HG03139 (cell line): ENCODE results near the gene STAG1.
"Not testable (repeated sequence)": the region's sequence is repeated elsewhere in the genome, so short reads cannot be mapped to it uniquely, and the experiment has no call there.

Experiments used
- ATAC-seq: cut with Tn5 transposase; IDR thresholded peaks from one replicate; pipeline ENCODE4 v1.9.1; 2021; ENCODE audit not compliant: unreplicated experiment

STAG1 gene

DNA sequence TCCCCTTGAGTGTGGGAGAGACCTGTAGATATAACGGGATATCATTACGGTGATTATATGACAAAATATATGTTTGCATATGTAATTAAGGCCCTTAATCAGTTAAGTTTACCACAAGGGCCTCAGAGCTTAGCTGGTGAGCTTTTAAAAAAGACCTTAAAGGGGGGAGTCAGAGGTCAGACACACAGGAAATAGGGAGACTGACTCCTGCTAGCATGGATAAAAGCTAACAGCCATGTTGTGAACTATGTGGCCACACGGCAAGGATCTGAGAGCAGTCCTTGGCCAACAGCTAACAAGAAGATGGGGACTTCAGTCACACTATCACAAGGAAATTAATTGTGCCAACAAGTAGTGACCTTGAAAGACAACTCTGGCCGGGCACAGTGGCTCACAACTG is 3.1 kb downstream of the STAG1 start:
- no peak for ATAC-seq

DNA sequence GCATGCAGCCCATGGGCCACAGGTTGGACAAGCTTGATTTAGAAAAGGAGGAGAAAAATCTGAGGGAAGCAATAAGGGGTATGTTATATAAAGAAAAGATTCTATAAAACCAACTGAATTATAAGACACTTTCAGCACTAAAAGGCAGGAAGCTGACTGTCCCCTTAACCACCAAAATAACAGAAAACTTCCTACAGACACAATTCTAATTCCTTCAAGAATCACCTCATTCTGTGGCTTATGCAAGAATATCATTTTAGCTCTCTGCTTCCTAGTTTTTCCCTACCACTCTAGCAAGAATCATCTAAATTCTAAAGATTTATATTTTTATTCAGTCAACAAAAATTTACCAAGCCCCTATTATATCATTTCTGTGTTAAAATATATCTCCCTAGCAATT is 6.3 kb downstream of the STAG1 start:
- no peak for ATAC-seq

DNA sequence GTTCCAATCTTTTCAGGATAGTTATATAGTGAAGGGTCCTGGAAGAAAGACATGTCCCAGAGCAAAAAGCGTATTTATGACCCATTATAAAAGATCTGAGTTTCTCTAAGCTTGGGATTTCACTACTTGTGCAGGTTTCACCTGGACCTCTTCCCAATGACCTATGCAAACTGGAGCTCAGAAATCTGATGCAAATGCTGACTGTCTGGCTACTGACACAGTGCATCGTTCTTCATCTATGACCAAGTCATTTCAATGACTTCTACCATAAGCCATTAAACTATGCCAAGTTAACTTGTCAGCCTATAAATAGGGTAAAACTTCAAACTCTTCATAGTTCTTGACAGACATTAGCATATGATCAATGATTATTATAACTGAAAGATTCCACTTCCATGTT is 11.1 kb downstream of the STAG1 start:
- no peak for ATAC-seq

DNA sequence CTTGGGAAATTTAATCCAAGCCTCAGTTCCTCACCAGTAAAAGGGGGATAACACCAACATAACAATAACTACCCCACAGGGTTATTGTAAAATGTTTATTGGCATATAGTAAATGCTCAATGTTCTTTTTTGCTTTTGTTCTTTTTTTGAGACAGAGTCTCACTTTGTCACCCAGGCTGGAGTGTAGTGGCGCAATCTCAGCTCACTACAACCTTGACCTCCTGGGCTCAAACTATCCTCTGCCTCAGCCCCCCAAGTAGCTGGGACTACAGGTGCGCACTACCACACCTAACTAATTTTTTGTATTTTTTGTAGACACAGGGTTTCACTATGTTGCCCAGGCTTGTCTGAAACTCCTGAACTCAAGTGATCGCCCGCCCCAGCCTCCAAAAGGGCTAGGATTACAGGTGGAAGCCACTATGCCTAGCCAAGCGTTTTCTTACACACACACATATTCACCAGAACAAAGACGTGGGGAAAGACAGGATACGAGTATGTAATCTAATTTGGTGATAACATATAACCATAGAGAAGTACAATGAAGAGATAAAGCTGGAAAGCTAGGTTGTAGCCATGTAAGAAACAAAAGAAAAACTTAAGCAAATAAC is 11.7 kb downstream of the STAG1 start:
- no peak for ATAC-seq

DNA sequence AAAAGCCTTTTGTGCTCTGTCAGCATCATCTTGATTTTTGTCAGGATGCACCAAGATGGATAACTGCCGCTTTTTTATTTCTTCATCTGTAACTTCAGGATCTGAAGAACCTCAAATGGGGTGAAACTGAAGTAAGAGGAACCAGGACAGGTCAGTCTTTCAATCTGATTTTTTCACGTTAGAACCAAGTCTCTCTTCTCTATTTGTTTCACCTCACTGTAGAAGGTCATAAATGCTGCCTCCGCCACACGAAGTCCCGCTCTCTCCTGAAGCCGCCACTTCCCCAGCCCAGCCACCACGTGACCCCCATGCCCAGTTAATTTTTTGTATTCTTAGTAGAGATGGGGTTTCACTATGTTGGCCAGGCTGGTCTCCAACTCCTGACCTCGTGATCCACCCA is 15.2 kb downstream of the STAG1 start:
- ATAC-seq = not testable (repeated sequence)

DNA sequence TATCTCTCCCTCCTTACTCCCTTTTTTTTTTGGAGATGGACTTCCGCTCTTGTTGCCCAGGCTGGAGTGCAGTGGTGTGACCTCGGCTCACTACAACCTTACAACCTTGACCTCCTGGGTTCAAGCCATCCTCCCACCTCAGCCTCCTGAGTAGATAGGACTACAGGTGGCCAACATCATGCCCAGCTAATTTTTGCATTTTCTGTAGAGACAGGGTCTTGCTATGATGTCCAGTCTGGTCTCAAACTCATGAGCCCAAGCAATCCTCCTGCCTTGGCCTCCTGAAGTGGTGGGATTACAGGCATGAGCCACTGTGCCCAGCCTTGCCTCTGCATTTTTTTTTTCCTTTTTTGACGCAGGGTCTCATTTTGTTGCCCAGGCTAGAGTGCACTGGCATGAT is 17.1 kb downstream of the STAG1 start:
- no peak for ATAC-seq

DNA sequence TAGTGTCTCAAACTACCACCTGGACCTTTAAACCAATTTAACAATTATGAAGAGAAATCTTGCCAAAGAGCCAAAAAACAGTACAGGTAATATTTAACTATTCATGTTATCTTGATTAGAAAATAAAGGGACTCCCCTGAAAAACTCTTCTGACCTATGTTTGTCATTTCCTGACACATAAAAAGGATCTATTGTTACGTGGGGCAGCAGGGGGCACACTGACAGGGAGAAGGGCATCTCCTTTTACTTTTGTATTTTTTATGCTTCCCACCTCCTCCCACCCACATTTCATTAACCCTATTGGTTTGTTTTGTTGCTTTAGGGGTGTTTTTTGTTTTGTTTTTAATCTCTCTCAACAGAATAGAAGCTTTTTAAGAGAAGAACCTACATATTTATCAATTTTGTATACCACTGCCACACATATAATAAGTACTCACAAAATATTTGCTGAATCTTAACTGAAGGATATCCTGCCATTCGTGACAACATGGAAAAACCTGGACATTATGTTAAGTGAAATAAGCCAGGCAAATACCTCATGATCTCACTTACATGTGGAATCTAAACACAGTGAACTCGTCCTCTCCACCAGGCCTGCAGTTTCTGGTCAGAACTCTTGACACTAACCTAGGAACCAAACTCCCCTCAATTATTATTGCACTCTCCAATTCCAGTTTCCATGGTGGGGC is 17.7 kb downstream of the STAG1 start:
- ATAC-seq = no peak

DNA sequence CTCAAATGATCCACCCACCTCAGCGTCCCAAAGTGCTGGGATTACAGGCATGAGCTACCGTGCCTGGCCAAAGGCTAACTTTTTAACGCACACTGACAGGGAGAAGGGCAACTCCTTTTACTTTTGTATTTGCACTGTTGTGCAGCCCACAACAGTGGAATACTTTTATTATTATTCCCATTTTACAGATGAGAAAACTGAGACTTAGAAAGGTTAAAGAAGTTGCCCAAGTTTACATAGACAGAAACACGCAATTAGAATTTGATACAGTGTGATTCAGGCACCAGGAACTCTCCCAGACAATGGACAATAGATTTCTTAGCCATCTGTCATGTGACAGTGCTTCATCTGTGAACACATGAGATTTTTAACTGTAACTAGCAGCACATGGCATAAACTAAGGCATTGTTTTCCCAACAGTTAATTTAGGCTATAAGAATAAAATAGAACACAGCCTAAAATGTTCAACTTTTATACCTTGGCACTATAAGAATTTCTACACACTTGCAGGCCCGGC is 18.8 kb downstream of the STAG1 start:
- ATAC-seq = no peak

DNA sequence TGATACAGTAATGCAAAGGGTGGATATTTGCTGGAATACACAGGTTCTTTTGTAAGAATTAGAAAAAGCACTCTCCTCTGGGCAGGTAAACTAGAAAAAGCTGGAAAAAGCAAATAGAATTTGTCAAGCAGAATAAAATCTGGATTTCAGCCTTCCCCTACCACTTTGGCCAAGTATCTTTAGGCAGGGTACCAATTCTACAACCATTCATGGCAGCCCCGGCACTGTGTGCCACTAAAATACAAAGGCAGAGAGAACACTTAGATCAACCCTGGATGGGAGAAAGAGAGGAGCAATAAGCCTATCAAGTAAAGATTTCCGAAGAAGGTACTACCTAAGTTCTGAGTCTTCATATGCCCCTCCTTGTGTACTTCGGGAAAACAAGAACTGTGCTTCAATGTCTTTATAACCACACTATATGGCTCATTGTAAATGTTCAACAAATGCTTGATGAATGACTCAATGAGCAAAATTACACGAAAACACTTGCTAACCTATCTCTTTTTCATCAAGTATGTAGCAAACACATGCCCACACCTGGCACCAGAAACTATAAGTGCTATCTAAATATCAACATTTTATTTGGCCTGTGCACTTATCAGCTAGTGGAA is 20.8 kb downstream of the STAG1 start:
- ATAC-seq = no peak

DNA sequence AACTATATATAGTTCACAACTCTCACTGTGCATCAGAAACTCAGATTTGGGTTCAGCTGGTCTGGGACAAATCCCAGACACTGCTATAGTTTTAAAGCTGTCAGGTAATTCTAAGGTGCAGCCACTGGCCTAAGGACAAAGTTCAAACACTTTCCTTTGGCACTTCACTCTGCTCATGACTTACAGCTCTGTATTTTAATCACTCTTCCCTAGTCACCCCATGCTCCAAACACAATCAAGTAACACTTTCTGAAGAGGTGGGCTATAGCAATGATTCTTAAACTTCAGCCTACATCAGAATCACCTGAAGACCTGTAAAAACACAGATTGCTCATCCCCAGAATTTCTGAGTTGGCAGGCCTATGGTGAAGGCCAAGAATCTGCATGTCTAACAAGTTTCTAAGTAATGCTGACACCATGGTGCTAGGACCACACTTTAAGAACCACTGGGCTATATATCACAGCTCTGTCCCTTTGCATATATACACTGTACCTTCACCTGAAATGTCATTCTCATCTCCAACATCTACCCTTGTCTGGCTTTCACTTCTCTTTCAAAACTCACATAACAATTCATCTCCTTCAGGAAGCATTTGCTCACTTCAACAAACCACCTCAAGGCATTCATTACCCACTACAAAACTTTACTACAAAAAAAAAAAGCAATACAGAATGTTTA is 21.4 kb downstream of the STAG1 start:
- ATAC-seq = peak; percentile 50

DNA sequence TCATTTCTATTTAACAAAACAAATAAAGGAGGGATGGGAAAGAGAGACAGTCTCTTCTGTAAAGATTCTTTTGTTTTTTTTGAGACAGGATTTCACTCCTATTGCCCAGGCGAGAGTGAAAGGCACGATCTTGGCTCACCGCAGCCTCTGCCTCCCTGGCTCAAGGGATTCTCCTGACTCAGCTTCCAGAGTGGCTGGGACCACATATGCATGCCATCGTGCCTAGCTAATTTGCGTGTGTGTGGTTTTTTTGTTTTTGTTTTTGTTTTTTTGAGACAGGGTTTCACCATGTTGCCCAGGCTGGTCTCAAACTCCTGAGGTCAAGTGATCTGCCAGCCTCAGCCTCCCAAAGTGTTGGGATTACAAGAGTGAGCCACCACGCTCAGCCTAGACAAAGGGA is 23.3 kb downstream of the STAG1 start:
- ATAC-seq = no peak

DNA sequence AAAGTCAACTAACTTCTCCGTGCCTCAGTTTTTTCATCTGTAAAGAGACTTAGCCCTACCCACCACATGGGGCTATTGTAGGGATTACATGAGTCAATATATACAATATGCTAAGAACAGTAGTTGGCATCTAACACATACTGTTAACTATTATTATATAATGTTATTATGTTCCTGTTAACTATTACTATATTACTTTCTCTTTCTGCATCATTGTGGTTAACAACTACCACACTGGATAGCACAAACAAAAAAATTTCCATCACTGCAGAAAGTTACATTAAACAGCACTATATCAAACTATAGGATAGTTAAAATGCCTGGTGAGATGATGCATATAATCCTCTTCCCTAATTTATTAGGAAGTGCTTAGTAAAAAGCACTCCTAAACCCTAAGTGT is 23.7 kb downstream of the STAG1 start:
- peak; percentile 46 for ATAC-seq

DNA sequence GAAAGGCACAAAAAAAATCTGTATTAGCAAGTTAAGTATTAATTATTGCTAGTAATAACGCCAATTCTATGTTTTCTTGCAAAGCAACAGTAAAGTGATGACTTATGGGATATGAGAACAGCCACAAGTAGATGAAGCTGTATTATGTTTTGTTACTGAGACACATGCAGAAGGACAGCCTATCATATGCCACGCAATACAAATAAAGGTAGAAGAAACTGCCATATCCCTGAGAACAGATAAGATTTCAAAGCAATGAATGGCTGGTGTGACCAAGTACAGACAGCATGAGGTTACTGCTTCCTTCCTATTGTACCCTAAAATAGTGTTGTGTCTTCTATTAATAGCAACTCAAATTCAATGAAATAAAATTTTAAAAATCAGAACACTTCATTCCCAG is 26.7 kb downstream of the STAG1 start:
- no peak for ATAC-seq

DNA sequence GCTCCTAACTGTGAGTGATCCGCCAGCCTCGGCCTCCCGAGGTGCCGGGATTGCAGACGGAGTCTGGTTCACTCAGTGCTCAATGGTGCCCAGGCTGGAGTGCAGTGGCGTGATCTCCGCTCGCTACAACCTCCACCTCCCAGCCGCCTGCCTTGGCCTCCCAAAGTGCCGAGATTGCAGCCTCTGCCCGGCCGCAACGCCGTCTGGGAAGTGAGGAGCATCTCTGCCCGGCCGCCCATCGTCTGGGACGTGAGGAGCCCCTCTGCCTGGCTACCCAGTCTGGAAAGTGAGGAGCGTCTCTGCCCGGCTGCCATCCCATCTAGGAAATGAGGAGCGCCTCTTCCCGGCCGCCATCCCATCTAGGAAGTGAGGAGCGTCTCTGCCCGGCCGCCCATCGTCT is 29.3 kb downstream of the STAG1 start:
- ATAC-seq = not testable (repeated sequence)

DNA sequence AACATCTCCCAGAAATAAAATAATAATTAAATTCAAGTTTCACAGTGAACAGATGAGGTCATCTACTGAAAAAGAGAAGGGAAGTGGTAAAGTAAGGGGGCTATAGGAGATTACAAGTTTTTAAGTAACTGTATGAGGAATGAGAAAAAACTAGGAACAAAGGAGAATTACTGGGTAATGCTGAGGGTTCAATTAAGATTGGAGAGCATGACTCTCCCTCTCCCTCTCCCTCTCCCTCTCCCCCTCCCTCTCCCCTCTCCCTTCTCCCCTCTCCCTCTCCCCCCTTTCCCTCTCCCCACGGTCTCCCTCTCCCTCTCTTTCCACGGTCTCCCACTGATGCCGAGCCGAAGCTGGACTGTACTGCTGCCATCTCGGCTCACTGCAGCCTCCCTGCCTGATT is 29.8 kb downstream of the STAG1 start:
- ATAC-seq = not testable (repeated sequence)

DNA sequence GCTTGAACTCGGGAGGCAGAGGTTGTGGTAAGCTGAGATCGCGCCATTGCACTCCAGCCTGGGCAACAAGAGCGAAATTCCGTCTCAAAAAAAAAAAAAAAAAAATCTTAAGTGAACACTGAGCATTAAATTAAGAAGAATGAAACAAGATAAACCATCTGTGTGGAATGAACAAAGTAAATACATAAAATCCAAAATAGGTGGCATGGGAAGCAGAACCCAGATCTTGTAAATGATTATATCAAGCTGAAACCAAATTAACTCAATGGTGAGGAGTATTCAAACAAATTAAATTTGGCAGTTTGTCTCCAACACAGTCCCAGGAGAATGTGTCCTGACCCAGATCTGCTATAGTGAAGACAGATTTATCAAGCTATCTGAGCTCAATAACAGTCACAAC is 32.1 kb downstream of the STAG1 start:
- no peak for ATAC-seq

DNA sequence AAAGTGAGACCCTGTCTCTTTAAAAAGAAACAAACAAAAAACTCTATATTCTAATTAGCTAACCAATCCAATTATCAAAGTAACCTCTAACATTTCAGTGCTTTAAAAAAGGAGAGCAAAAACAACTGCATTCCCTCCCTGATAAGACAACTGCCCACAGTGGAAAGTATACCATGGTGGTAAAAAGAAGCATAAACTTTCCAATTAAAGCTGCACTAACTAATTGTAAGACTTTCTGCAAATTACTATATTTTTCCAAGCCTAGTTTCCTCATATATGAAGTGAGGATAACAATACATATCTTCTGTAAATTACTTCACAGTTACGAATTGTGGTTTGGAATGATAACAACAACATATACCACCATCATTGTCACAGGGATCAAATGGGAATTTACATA is 35.5 kb downstream of the STAG1 start:
- no peak for ATAC-seq

DNA sequence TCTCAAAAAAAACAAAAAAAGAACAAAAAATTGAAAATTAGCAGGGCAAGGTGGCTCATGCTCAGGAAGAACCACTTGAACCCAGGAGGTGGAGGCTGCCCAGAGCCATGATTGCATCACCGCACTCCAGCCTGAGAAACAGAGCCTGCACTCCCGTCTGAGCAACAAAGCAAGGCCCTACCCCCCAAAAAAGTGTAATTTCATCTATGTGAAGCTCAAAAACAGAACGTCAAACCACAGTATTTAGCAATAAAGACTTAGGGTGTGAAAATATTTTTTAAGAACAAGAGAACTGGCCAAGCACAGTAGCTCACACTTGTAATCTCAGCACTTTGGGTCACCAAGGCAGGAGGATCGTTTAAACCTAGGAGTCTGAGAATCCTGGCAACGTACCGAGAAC is 38.2 kb downstream of the STAG1 start:
- ATAC-seq = no peak

DNA sequence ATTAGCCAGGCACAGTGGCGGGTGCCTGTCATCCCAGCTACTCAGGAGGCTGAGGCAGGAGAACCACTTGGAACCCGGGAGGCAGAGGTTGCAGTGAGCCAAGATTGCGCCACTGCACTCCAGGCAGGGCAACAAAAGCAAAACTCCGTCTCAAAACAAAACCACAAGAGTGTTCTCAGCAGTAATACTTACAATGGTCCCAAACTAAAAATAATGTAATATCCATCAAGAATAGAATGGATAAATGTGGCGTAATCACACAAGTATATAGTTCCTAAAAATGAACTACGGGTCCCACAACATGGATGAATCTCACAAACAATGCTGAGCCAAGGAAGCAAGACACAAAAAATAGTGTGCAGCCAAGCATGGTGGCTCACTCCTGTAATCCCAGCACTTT is 39.2 kb downstream of the STAG1 start:
- ATAC-seq = no peak

DNA sequence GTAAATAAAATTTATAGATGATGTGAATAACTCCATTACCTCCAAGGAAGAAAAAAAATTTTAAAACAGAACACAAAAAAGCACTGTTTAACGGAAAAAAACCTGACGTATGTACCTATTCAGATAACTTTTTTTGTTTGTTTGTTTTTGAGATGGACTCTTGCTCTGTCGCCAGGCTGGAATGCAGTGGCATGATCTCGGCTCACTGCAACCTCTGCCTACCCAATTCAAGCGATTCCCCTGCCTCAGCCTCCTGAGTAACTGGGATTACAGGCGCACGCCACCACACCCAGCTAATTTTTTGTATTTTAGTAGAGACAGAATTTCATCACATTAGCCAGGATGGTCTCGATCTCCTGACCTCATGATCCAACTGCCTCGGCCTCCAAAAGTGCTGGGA is 40.3 kb downstream of the STAG1 start:
- not testable (repeated sequence) for ATAC-seq

DNA sequence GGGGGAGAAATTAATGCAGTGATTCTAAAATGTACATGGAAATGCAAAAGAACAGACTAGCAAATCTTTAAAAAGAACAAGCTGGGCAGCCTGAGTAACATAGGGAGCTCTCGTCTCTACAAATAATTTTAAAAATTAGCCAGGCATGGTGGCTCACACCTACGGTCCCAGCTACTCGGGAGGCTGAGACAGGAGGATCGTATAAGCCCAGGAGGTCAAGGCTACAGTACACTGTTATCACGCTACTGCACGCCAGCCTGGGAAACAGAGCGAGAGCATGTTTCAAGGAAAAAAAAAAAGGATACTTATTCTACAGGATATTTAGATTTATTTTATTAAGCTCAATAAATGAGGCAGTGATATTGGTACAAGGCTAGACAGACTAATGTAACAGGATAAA is 40.9 kb downstream of the STAG1 start:
- no peak for ATAC-seq

DNA sequence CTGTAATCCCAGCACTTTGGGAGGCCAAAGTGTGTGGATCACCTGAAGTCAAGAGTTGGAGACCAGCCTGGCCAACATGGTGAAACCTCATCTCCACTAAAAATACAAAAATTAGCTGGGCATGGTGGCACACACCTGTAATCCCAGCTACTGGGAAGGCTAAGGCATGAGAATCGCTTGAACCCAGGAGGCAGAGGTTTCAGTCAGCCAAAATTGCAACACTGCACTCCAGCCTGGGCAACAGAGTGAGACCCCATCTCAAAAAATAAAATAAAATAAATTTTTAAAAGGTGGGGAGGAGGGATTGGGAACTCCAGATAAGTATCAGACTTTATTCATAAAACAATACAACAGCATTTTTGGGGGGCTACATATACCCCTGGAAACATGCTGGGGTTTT is 42.4 kb downstream of the STAG1 start:
- not testable (repeated sequence) for ATAC-seq
